Activated naive CD4-positive, alpha-beta T cell treated with anti-CD3 and anti-CD28 coated beads, Interleukin-2, amount 50 U/mL, for 24 hours (primary cell): ENCODE data around the gene DOCK6.

Experiments used
- H3K27ac Mint-ChIP-seq: one replicate; pipeline ENCODE4 v1.8.0; 2021; ENCODE audit warnings: mild to moderate bottlenecking, mixed read lengths
- H3K27me3 Mint-ChIP-seq: one replicate; pipeline ENCODE4 v1.8.0; 2021; ENCODE audit warnings: mixed read lengths
- H3K36me3 Mint-ChIP-seq: one replicate; pipeline ENCODE4 v1.8.0; 2021; ENCODE audit warnings: mixed read lengths
- H3K4me1 Mint-ChIP-seq: one replicate; pipeline ENCODE4 v1.8.0; 2021; ENCODE audit warnings: mixed read lengths
- H3K4me3 Mint-ChIP-seq: one replicate; pipeline ENCODE4 v1.8.0; 2021; ENCODE audit warnings: mild to moderate bottlenecking, mixed read lengths
- H3K9me3 Mint-ChIP-seq: one replicate; pipeline ENCODE4 v1.8.0; 2021; ENCODE audit warnings: mixed read lengths

The DOCK6 gene, protein sequence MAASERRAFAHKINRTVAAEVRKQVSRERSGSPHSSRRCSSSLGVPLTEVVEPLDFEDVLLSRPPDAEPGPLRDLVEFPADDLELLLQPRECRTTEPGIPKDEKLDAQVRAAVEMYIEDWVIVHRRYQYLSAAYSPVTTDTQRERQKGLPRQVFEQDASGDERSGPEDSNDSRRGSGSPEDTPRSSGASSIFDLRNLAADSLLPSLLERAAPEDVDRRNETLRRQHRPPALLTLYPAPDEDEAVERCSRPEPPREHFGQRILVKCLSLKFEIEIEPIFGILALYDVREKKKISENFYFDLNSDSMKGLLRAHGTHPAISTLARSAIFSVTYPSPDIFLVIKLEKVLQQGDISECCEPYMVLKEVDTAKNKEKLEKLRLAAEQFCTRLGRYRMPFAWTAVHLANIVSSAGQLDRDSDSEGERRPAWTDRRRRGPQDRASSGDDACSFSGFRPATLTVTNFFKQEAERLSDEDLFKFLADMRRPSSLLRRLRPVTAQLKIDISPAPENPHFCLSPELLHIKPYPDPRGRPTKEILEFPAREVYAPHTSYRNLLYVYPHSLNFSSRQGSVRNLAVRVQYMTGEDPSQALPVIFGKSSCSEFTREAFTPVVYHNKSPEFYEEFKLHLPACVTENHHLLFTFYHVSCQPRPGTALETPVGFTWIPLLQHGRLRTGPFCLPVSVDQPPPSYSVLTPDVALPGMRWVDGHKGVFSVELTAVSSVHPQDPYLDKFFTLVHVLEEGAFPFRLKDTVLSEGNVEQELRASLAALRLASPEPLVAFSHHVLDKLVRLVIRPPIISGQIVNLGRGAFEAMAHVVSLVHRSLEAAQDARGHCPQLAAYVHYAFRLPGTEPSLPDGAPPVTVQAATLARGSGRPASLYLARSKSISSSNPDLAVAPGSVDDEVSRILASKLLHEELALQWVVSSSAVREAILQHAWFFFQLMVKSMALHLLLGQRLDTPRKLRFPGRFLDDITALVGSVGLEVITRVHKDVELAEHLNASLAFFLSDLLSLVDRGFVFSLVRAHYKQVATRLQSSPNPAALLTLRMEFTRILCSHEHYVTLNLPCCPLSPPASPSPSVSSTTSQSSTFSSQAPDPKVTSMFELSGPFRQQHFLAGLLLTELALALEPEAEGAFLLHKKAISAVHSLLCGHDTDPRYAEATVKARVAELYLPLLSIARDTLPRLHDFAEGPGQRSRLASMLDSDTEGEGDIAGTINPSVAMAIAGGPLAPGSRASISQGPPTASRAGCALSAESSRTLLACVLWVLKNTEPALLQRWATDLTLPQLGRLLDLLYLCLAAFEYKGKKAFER (N-terminal part only)

DNA sequence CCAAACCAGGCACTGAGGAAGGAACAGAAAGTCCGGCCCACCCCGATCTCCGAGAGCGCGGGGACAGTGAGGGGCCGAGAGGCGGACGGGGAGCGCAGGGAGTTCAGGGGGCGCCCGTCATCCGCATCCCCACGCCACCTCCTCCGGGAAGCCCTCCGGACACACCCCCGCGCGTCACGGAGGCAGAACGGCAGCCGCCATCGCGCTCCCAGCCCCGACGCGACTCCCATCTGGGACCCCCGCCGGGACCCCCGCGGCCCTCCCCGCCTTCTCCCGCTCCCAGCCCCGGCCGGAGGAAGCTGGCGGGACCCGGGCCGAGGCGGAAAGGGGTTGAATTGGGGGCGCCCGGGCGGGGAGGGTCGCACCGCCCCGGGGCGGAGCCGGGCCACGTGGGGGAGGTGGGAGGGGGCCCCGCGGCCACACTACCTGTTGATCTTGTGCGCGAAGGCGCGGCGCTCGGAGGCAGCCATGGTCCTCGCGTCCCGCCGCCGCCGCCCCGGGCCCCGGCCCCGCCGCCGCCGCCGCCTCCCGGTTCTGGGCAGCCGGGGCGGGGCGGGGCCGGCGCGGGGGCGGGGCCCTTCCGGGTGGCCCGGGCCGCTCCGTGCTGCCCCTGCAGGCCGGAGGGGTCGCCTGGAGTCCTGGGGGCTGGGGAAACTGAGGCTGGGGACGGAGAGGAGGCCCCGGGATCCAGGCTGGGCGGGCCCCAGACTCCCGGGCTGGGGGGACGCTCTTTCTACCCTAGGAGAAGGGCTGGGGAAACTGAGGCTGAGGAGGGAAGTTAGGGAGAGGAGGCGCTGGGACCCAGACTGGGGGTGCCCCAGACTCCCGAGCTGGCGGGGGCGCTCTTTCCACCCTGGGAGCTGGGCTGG, at the start of gene DOCK6:
TSS of gene DOCK6 (minus strand) at position 554 of the 869 bp plus-strand sequence. CDS start at position 470, 84 bp downstream.
- H3K27ac Mint-ChIP-seq = no peak within 1 kb of the TSS
- peak within 1 kb of the TSS; percentile 77 for H3K4me3 Mint-ChIP-seq
- no peaks in the 10 kb centered on the region for H3K9me3 Mint-ChIP-seq
- no peaks in the 10 kb centered on the region for H3K4me1 Mint-ChIP-seq
- peaks cover 27% of the 10 kb centered on the region for H3K27me3 Mint-ChIP-seq
- no peaks in the 10 kb centered on the region for H3K36me3 Mint-ChIP-seq

DNA sequence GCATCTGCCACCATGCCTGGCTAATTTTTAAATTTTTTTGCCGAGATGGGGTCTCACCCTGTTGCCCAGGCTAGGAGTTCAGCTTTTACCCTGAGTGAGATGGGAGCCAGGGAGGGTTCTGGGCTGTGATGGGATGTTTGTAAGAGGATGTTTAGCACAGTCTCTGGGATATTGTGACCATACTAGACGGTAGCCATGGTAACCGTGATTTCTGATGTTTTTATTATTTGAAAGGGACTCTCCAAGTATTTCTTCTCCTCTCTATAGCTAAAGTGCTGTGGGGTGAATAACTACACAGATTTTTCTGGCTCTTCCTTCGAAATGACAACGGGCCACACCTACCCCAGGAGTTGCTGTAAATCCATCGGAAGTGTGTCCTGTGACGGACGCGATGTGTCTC, 44.0 kb upstream of the DOCK6 start:
- Mint-ChIP-seq H3K4me1 (no peaks in the 10 kb centered on the region), H3K36me3 (no peaks in the 10 kb centered on the region), H3K27me3 (peaks cover 4% of the 10 kb centered on the region)

DNA sequence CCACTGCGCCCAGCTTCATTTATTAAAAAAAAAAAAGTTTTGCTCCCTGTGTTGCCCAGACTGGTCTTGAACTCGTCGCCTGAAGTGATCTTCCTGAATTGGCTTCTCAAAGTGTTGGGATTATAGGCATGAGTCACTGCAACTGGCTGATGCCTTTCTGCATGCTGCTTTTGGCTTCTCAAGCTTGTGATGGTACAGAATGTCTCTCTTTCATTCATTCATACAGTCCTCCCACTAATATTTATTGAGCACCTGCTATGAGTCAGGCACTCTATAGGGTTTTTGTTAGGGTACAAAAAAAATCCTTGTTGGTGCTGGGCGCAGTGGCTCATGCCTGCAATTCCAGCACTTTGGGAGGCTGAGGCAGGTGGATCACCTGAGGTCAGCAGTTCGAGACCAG, 42.6 kb upstream of the DOCK6 start:
- no peaks in the 10 kb centered on the region for H3K9me3 Mint-ChIP-seq
- H3K4me3 Mint-ChIP-seq = no peak overlapping the region
- H3K36me3 Mint-ChIP-seq = no peaks in the 10 kb centered on the region
- peaks cover 3% of the 10 kb centered on the region for H3K27me3 Mint-ChIP-seq
- H3K4me1 Mint-ChIP-seq = no peaks in the 10 kb centered on the region
- no peak overlapping the region for H3K27ac Mint-ChIP-seq

More for the DNA sequence above, 44.0 kb upstream of the DOCK6 start:
- peak overlapping the region; percentile 30 for H3K27ac Mint-ChIP-seq
- H3K4me3 Mint-ChIP-seq = no peak overlapping the region
- no peaks in the 10 kb centered on the region for H3K9me3 Mint-ChIP-seq

DNA sequence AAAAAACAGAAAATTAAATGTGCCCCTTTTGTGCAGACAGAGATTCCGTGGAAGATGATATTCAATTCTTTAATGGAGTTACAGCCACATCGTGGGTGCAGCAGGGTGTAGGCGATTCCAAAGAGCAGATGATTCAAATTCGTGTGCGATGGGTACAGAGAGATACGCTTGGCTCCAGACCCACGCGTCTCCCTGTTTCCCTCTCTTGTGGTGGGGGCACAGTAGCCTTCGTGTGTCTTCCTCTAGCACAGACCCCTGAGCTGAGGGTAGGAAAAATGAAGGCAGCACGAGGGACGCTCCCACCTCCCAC, 38.4 kb upstream of the DOCK6 start:
- Mint-ChIP-seq H3K27ac (no peak overlapping the region), H3K9me3 (no peaks in the 10 kb centered on the region), H3K27me3 (peaks cover 1% of the 10 kb centered on the region), H3K4me3 (no peak overlapping the region), H3K36me3 (no peaks in the 10 kb centered on the region), H3K4me1 (no peaks in the 10 kb centered on the region)

DNA sequence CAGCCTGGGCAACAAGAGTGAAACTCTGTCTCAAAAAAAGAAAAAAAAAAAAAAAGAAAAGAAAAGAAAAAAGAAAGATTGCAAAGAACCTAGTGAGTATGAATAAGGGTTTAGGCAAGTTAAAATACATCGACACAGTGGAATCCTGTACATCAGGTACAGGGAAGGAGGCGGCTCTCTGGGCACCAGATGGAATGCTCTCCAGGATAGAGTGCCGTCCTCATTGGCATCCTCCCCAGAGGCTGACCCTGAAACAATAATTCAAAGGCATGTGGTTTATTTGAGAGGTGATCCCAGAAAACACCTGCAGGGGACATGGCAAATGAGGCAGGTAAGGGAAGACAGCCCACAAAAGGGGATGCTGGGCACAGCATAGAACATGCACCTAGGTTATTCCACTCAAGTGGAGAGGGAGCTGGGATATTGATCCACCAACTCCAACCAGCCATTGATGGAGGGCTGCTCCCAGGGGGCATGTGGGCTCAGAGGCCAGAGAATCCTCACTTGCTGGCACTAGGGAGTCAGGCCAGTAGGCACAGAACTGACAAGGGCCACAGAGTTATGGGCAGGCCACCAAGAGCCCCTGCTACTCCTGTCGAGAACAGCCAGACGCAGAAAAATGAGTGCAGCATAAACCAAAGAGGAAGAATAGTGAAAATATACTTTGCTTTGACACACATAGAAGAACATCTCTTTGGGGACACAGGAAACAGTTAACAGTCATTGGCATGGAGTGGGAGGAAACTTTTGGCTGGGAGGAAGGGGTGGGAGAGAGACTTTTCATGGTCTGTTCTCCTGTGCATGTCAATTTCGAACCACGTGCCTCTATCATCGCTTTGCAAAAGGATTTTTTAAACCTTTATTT, 37.9 kb upstream of the DOCK6 start:
- Mint-ChIP-seq H3K4me1 (no peaks in the 10 kb centered on the region), H3K27me3 (peaks cover 1% of the 10 kb centered on the region), H3K9me3 (no peaks in the 10 kb centered on the region), H3K27ac (no peak overlapping the region), H3K4me3 (no peak overlapping the region), H3K36me3 (no peaks in the 10 kb centered on the region)

DNA sequence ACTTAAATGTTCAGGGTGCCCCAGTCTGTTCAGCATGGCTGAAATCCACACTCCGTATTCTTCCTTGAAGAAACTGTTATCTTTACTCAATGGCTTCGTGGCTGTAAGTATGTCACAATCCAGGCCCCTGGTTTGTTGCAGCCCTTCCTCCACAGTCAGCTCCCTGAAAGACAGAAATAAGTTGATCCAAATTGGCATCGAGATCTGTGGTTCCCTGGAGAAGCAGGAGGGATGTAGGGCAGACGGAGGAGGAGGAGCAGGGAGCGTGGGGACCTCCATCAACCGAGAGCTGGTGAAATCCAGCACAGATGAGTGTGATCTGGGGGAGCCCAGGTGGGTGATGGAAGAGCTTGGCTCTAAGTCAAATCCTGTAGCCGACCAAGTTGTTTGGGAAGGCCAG, 33.9 kb upstream of the DOCK6 start:
- no peak overlapping the region for H3K27ac Mint-ChIP-seq
- H3K9me3 Mint-ChIP-seq = no peaks in the 10 kb centered on the region
- H3K4me3 Mint-ChIP-seq = no peak overlapping the region
- peaks cover 9% of the 10 kb centered on the region for H3K4me1 Mint-ChIP-seq
- no peaks in the 10 kb centered on the region for H3K36me3 Mint-ChIP-seq
- H3K27me3 Mint-ChIP-seq = peaks cover 4% of the 10 kb centered on the region

DNA sequence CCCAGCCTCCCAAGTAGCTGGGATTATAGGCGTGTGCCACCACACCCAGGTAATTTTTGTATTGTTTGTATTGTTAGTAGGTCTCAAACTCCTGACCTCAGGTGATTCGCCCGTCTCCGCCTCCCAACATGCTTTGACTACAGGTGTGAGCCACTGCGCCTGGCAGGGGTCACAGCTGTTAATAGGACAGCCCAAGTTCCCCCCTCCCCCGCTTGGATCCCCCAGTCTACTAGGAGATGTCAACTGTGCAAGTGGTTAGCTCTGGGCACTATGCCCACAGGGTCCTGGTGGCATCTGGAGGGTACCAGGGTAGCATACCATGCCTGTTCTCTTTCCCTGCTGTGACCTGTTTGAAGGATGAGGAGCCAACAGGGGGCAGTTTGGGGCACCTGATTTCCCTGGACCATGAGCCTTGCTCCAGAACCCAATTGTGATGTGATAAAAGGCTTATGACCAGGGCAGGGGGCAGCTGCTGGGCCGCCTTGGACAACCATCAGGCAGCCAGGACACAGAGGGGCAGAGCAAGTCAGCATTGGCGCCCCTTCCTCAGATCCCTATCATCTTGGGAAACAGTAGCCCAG, 33.4 kb upstream of the DOCK6 start, which contains the start of gene TSPAN16:
TSS of gene TSPAN16 (plus strand) at position 496 of the 581 bp plus-strand sequence. CDS start 138 bp downstream, outside the sequence.
- Mint-ChIP-seq H3K27ac (no peak within 1 kb of the TSS), H3K36me3 (no peaks in the 10 kb centered on the region), H3K9me3 (no peaks in the 10 kb centered on the region), H3K27me3 (peaks cover 7% of the 10 kb centered on the region), H3K4me1 (peaks cover 9% of the 10 kb centered on the region), H3K4me3 (no peak within 1 kb of the TSS)

DNA sequence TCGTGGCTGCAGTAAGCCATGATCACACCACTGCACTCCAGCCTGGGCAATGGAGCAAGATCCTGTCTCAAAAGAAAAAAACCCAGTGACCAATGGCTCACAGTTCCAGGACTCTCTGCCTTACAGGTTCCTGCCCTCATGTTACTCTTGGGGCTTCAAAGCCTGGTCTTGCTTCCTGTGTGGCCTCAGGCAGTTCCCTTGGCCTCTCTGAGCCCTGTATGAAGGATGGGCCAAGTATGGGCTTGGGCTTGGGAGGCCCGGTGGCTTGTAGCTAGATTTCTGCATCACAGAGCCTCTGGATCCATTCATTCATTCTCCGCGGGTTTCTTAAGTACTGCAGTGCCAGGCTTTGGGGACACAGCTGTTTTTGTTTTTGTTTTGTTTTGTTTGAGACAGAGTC, 32.9 kb upstream of the DOCK6 start:
- no peaks in the 10 kb centered on the region for H3K9me3 Mint-ChIP-seq
- H3K4me3 Mint-ChIP-seq = no peak overlapping the region
- no peaks in the 10 kb centered on the region for H3K36me3 Mint-ChIP-seq
- no peak overlapping the region for H3K27ac Mint-ChIP-seq
- H3K4me1 Mint-ChIP-seq = peaks cover 9% of the 10 kb centered on the region
- peaks cover 7% of the 10 kb centered on the region for H3K27me3 Mint-ChIP-seq

DNA sequence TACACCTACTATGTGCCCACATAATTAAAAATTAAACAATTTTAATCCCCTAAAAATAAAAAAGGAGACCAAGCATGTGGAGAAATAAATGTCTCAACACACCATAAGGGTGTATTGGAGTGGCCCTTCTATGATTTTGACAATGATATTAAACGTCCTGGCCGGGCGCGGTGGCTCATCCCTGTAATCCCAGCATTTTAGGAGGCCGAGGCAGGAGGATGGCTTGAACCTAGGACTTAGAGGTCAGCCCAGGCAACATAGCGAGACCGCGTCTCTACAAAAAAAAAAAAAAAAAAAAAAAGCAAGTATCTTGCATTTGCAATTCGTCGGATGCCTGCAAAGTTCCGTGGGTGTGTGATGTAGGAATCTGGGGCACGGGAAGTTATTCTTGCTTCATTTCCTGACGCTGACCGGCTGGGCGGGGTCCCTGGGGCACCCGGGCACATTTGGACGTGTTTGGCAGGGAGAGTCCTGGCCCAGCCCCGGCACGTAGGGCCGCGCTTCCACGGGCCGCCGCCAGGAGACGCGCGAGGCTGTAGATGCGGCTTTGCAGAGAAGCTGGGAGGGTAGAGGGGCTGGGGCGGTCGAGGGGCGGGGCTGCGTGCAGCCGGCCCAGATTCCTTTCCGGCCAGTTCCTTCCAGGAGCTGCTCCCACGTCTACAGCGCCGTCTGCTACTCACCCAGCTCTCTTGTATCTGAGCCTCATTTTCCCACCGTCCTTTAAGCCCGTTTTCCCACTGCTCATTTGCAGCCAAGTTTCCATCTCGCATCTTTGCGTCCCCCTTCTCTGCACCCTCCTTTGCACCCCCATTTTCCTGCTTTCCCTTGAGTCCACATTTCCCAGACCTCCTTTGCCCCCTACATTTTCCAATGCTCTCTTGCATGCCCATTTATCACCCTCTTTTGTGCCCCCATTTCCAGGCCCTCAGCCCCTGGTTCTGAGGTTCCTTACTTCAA, 31.4 kb upstream of the DOCK6 start:
- Mint-ChIP-seq H3K9me3 (no peaks in the 10 kb centered on the region), H3K4me1 (peaks cover 9% of the 10 kb centered on the region), H3K36me3 (no peaks in the 10 kb centered on the region), H3K4me3 (no peak overlapping the region), H3K27me3 (peaks cover 10% of the 10 kb centered on the region), H3K27ac (no peak overlapping the region)

DNA sequence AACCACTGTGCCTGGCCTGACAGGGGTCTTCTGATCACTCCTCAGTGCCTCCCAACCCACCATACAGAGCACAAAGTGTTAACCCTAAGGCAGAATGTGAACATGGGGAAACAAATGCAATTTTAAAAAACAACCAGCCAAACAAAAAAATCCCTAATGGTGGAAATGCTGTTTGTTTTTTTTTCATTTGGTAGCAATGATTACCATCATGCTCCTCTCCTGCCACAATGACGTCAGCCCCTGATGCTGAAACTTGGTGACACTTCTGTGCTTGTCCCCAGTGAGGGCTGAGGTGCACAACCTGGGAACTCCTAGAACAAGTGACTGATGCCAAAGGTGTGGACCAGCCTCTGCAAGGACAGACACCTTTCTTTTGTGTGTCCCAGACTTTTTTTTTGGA, 29.7 kb upstream of the DOCK6 start:
- H3K27me3 Mint-ChIP-seq = peaks cover 14% of the 10 kb centered on the region
- H3K4me3 Mint-ChIP-seq = no peak overlapping the region
- peaks cover 13% of the 10 kb centered on the region for H3K4me1 Mint-ChIP-seq
- no peaks in the 10 kb centered on the region for H3K36me3 Mint-ChIP-seq
- no peaks in the 10 kb centered on the region for H3K9me3 Mint-ChIP-seq
- no peak overlapping the region for H3K27ac Mint-ChIP-seq

DNA sequence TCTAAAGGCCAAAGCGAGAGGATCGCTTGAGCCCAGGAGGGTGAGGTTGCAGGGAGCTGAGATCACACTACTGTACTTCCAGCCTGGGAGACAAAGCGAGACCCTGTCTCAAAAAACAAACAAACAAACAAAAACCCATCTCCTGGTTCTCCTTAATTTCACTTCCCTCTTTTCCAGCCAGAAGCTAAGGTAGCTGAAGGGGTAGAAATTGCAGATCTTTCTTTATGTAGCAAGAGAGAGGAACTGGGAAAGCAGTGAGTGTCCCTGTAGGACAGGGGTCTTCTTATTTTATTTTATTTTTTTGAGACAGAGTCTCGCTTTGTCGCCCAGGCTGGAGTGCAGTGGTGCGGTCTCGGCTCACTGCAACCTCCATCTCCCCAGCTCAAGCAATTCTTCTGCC, 29.1 kb upstream of the DOCK6 start:
- Mint-ChIP-seq H3K27ac (no peak overlapping the region), H3K4me3 (no peak overlapping the region), H3K4me1 (peaks cover 13% of the 10 kb centered on the region), H3K36me3 (no peaks in the 10 kb centered on the region), H3K9me3 (no peaks in the 10 kb centered on the region), H3K27me3 (peaks cover 14% of the 10 kb centered on the region)

DNA sequence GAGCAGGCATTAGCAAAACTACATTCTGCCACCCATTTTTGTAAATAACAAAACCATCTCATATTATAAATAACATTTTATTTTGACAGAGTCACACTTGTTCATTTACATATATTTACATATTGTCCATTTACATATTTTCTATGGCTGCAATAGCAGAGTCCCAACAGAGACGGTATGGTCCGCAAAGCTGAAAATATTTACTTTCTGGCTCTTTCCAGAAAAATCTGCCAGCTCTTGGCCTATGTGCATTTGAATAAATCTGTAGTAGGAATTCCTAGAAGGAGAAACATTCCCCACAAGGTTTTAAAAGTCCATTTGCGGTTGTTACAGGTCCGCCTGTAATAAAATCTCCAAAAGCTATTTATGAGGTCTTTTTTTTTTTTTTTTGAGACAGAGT, 27.9 kb upstream of the DOCK6 start:
- Mint-ChIP-seq H3K36me3 (no peaks in the 10 kb centered on the region), H3K9me3 (no peaks in the 10 kb centered on the region), H3K27ac (no peak overlapping the region), H3K4me3 (no peak overlapping the region), H3K4me1 (peaks cover 13% of the 10 kb centered on the region), H3K27me3 (peaks cover 16% of the 10 kb centered on the region)

DNA sequence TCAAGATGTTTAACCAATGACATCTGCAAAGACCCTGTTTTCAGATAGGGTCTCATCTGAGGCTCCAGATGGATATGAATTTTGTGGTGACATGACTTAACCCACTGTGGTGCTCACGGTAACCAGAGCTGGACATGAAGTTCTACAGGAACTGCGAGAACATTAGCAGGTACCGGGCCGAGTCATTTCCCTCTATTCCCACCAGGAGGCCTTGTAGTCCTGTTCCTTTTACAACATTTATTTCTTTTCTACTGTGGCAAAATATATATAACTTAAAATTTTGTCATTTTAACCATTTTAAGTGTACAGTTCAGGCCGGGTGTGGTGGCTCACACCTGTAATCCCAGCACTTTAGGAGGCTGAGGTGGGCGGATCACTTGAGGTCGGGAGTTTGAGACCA, 26.0 kb upstream of the DOCK6 start:
- H3K36me3 Mint-ChIP-seq = no peaks in the 10 kb centered on the region
- H3K9me3 Mint-ChIP-seq = no peaks in the 10 kb centered on the region
- peaks cover 17% of the 10 kb centered on the region for H3K27me3 Mint-ChIP-seq
- no peak overlapping the region for H3K4me3 Mint-ChIP-seq
- H3K4me1 Mint-ChIP-seq = peaks cover 5% of the 10 kb centered on the region
- no peak overlapping the region for H3K27ac Mint-ChIP-seq
